Memory B cell (primary cell): ENCODE measurements around the gene MAST3.

Source experiments
- ATAC-seq: fragments of 150-1000 bp; cut with Tn5 transposase; 2 replicates; pipeline ENCODE4 v1.10.0; 2021; ENCODE audit warnings: low read depth, mild to moderate bottlenecking, moderate library complexity
- DNase-seq, 2 donors: peaks; one replicate each; pipeline ENCODE4 v3.0.0; 2022; ENCODE audit warnings: low spot score in 2 of 2
- H3K27ac Mint-ChIP-seq: one replicate; pipeline ENCODE4 v1.8.0; 2022; ENCODE audit warnings: mild to moderate bottlenecking, moderate library complexity, mixed read lengths
- H3K27me3 Mint-ChIP-seq: one replicate; pipeline ENCODE4 v1.8.0; 2022; ENCODE audit warnings: mixed read lengths
- H3K36me3 Mint-ChIP-seq: one replicate; pipeline ENCODE4 v1.8.0; 2022; ENCODE audit warnings: mild to moderate bottlenecking, mixed read lengths
- H3K4me1 Mint-ChIP-seq: one replicate; pipeline ENCODE4 v1.8.0; 2022; ENCODE audit warnings: mixed read lengths
- H3K4me3 Mint-ChIP-seq: one replicate; pipeline ENCODE4 v1.8.0; 2022; ENCODE audit warnings: mild to moderate bottlenecking, moderate library complexity, mixed read lengths
- H3K9me3 Mint-ChIP-seq: one replicate; pipeline ENCODE4 v1.8.0; 2022; ENCODE audit warnings: mixed read lengths

MAST3 gene

DNA sequence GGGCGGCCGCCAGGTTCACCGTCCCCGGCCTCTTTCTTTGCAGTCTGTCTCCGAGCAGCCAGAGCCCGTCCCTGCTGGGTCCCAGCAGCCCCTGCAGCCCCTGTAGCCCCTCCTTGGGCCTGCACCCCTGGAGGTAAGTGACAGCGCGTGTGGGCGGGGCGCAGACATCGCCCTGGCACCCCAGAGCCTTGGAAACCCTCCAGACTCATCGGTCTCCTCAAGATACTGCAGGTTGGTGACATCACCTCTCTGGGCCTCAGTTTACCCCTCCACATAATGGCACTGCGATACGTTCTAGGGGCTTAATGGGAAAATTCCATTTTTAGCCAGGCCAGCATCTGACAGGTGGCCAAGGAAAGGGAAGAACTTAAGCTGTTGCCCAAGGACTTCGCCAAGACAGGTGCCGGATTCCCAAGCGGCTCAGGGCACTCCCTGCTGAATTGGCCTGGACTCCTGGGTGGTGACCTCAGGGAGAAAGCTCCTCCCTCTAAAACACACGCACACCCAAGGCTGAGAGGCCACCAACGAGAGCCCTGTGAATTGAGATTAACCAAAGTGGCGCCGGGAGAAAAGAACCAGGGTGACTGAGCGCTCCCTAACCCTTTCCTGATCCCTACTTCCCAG is 13.1 kb downstream of the MAST3 start:
- Mint-ChIP-seq H3K27ac (no peak overlapping the region), H3K27me3 (no peaks in the 10 kb centered on the region), H3K36me3 (peaks cover 18% of the 10 kb centered on the region), H3K4me1 (peaks cover 40% of the 10 kb centered on the region), H3K4me3 (peak overlapping the region; percentile 61), H3K9me3 (no peaks in the 10 kb centered on the region)
- no peak for DNase-seq
- ATAC-seq: no peak

DNA sequence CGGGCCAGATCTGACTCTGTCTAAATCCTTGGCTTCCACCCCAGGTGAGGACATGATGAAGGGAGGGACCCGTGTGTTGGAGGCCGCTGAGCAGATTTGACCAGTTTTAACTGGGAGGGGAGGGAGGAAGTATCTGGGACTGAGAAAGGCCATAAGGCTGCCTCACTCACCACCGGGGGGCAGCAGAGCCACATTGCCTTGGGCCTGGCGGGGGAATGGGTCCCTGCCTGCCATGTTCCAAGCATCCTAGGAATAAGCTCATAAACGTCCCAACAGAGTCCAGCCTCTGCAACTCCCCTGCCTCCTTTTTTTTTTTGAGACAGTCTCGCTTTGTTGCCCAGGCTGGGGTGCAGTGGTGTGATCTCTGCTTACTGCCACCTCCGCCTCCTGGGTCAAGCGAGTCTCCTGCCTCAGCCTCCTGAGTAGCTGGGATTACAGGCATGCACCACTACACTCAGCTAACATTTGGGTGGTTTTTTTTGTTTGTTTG is 15.5 kb downstream of the MAST3 start:
- Mint-ChIP-seq H3K27me3 (no peaks in the 10 kb centered on the region), H3K4me1 (peaks cover 38% of the 10 kb centered on the region), H3K4me3 (no peak overlapping the region), H3K27ac (no peak overlapping the region), H3K36me3 (peaks cover 18% of the 10 kb centered on the region), H3K9me3 (no peaks in the 10 kb centered on the region)
- DNase-seq: peak; percentile 67 to 74
- ATAC-seq: peak; percentile 31

DNA sequence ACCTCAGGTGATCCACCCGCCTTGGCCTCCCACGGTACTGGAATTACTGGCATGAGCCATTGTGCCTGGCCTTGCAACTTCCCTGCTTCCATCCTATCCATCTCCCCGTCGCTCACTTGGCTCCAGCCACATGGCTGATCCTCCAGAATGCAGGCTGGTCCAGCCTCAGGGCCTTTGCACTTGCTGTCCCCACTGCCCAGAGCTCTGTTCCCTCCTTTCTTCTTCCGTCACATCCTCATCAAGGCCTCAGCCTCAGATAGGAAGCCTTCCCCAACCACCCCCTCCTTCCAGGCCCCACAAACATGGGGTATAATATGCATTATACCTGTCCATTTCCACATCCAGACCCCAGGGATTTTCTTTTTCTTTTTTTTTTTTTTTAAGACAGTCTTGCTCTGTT is 16.2 kb downstream of the MAST3 start:
- ATAC-seq (no peak), DNase-seq (no peak)
- peaks cover 35% of the 10 kb centered on the region for H3K4me1 Mint-ChIP-seq
- peaks cover 18% of the 10 kb centered on the region for H3K36me3 Mint-ChIP-seq
- H3K27me3 Mint-ChIP-seq: no peaks in the 10 kb centered on the region
- H3K9me3 Mint-ChIP-seq: no peaks in the 10 kb centered on the region
- H3K4me3 Mint-ChIP-seq: no peak overlapping the region
- H3K27ac Mint-ChIP-seq: no peak overlapping the region

DNA sequence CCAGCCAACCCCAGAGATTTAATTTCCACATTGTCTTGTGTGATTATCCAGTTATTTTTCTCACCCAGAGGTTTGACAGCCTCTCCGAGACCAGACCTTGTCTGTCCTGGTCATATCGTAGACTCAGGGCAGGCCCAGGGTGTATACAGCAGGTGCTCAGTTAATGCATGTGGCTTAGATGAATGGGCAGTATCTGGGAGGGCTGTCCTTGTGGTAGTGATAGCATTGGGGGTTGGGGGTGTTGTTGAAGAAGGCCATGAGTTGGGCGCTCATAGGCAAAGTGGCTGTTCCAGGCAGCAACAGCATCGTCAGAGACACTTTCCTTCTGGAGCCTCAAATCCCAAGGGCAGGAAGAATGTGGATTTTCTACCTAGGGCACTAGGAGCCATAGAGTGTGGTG is 16.9 kb downstream of the MAST3 start:
- no peaks in the 10 kb centered on the region for H3K9me3 Mint-ChIP-seq
- no peak overlapping the region for H3K4me3 Mint-ChIP-seq
- H3K27ac Mint-ChIP-seq: no peak overlapping the region
- peaks cover 17% of the 10 kb centered on the region for H3K36me3 Mint-ChIP-seq
- no peak for ATAC-seq
- no peaks in the 10 kb centered on the region for H3K27me3 Mint-ChIP-seq
- DNase-seq: no peak
- H3K4me1 Mint-ChIP-seq: peaks cover 36% of the 10 kb centered on the region

DNA sequence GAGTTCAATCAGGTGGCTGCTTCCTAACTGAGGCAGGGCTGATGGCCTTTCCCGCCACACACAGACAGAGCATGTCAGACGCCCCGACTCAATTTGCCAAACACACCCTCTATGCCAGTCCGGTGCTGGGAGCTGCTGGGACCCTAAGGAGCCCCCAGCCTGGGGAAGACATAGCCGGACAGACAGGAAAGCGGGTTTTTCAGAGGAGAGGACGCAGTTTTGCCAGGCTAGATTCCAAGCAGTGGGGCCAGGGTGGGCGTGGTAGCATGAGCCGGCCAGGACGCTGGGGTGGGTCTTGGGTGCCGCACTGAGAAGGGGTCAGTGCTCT is 19.8 kb downstream of the MAST3 start:
- Mint-ChIP-seq H3K36me3 (peaks cover 18% of the 10 kb centered on the region), H3K4me1 (peaks cover 41% of the 10 kb centered on the region), H3K27me3 (no peaks in the 10 kb centered on the region), H3K4me3 (peak overlapping the region; percentile 59), H3K9me3 (no peaks in the 10 kb centered on the region), H3K27ac (peak overlapping the region; percentile 80)
- no peak for DNase-seq
- no peak for ATAC-seq

DNA sequence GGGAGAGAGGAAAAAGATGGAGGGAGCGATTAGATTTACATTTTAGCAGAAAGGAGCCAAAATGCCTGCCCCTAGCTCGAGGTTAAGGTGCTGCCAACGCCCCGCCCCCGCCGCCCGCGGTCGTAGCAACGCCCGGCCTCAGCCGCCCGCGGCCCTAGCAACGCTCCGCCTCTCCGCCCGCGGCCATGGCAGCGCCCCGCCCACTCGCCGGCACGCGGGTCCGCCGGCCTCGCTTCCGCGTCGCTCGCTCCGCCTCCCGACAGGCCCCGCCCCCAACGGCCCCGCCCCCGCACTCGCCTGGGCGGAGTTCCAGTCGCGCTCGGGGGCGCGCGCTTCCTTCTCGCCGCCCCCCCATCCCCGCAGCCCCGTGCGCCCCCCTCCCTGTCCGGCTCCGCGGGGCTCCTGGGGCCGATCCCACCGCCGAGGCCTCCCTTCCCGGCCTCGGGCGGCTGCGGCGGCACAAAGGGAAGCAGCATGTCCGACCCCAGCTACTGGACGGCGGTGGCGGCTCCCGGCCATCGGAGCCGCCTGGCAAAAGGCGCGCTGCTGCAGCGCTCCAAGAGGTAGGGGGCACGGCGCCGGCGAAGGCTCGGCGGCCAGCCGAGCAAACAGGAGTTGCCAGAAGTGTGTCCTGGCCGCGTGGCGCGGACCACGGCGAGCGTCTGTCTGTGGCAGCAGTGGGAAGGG is 20.3 kb downstream of the MAST3 start:
- Mint-ChIP-seq H3K4me1 (peaks cover 37% of the 10 kb centered on the region), H3K27ac (peak overlapping the region; percentile 80), H3K9me3 (no peaks in the 10 kb centered on the region), H3K27me3 (no peaks in the 10 kb centered on the region), H3K4me3 (peak overlapping the region; percentile 88), H3K36me3 (peaks cover 20% of the 10 kb centered on the region)
- peak; percentile 90 for ATAC-seq
- DNase-seq: peak; percentile 96 to 97

DNA sequence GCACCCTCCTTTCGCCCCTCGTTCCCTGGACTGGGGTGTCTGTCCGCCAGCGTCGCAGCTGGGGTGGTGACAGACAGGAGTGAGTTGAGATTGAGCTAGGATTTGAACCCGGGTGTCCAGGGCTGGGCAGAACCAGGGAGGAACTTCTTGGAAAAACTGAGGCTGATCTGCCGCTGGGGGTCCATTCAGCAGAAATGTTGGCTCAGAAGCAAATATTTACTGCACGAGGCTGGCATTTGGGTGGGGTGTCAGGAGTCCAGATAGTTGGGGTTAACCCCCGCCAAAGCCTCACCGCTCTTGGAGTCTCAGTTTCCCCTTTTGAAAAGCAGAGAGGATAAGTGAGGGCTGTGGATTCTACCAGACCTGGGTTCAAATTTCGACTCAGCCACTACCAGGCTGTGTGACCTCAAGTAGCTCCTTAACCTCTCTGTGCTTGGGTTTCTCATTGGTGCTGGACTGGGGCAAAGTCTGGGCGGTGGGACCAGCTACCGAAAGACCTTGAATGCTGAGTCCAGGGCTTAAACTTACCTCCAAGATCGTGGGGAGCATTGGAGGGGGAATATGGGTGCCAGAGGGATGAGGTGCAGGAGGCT is 20.9 kb downstream of the MAST3 start:
- peaks cover 36% of the 10 kb centered on the region for H3K4me1 Mint-ChIP-seq
- peak overlapping the region; percentile 71 for H3K27ac Mint-ChIP-seq
- no peak for ATAC-seq
- H3K9me3 Mint-ChIP-seq: no peaks in the 10 kb centered on the region
- DNase-seq: no peak
- H3K4me3 Mint-ChIP-seq: peak overlapping the region; percentile 88
- no peaks in the 10 kb centered on the region for H3K27me3 Mint-ChIP-seq
- peaks cover 19% of the 10 kb centered on the region for H3K36me3 Mint-ChIP-seq

DNA sequence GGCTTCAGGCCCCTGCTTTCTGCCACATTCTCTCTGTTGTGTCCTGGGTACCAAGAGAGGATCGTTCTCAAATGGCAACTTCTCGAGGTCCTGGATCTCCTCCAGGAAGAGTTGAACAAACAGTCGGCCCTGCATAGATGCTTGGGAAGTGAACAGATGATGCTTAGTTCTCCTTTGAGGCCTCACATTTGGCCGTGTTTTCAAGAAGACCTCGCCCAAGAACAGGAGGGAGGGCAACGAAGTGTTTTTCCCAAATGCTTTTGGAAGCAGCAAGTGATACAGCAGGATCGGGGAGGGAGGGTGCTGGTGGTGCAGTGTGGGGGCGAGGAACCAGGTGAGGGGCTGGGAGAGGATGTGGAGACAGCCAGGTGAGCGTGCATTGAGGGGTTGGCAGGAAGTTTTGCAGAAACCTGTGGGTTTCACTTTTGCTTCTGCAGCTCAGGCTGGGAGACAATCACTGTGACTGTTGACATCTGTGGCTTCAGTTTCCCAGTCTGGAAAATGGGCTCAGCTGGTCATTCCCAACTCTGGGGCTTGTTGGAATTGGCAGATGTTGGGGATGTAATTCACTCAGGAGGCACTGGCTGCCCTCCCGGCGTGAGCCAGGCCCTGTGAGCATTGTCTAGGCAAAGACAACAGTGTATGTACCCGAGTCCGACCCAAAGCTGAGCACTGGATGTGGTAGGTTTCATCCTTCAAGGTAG is 21.6 kb downstream of the MAST3 start:
- Mint-ChIP-seq H3K27me3 (no peaks in the 10 kb centered on the region), H3K4me1 (peaks cover 33% of the 10 kb centered on the region), H3K27ac (peak overlapping the region; percentile 71), H3K36me3 (peaks cover 16% of the 10 kb centered on the region), H3K9me3 (no peaks in the 10 kb centered on the region), H3K4me3 (peak overlapping the region; percentile 88)
- peak in 1 of 2 donors; percentile 32 for DNase-seq
- ATAC-seq: peak; percentile 40

DNA sequence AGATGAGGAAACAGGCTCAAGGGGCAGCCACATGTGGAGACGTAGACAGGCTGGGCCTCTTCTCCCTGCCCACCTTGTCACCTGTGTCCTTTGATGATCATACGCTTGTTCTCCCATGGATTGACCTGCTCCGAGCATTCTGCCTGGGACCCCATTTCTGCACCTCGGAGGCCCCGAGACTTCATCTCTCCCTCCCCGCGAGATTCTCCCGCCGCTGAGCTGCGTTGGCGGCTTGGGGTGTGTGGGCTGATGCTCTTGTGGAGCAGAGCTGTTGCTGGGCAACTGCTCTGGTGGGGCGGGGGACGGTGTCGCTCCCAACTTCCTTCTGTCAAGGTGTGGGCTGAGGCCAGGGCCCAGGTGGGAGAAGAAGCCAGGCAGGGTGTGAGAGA is 22.1 kb downstream of the MAST3 start:
- peak overlapping the region; percentile 88 for H3K4me3 Mint-ChIP-seq
- peaks cover 14% of the 10 kb centered on the region for H3K36me3 Mint-ChIP-seq
- no peaks in the 10 kb centered on the region for H3K9me3 Mint-ChIP-seq
- peak overlapping the region; percentile 71 for H3K27ac Mint-ChIP-seq
- DNase-seq: no peak
- ATAC-seq: no peak
- H3K4me1 Mint-ChIP-seq: peaks cover 30% of the 10 kb centered on the region
- H3K27me3 Mint-ChIP-seq: no peaks in the 10 kb centered on the region

DNA sequence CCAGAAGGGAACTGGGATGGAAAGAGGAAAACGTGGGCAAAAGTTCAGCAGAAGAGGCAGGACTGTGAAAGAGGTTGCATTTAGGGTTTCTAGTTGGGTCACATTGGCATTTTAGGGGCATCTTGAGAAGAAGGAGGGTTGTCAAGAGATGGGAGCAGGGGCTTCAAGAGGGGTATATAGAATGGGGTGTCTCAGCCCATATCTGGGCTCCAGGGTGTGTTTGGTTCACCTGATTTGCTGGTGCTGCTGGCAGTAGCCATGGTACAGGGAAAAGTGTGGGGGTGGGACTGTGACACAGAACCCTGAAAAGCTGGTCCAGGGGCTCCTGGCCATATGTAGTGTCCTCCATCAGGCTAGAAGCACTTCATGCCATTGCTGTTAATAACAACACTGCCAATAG is 22.5 kb downstream of the MAST3 start:
- ATAC-seq (no peak), DNase-seq (no peak)
- peaks cover 26% of the 10 kb centered on the region for H3K4me1 Mint-ChIP-seq
- peaks cover 12% of the 10 kb centered on the region for H3K36me3 Mint-ChIP-seq
- peak overlapping the region; percentile 71 for H3K27ac Mint-ChIP-seq
- peak overlapping the region; percentile 88 for H3K4me3 Mint-ChIP-seq
- no peaks in the 10 kb centered on the region for H3K9me3 Mint-ChIP-seq
- H3K27me3 Mint-ChIP-seq: no peaks in the 10 kb centered on the region

DNA sequence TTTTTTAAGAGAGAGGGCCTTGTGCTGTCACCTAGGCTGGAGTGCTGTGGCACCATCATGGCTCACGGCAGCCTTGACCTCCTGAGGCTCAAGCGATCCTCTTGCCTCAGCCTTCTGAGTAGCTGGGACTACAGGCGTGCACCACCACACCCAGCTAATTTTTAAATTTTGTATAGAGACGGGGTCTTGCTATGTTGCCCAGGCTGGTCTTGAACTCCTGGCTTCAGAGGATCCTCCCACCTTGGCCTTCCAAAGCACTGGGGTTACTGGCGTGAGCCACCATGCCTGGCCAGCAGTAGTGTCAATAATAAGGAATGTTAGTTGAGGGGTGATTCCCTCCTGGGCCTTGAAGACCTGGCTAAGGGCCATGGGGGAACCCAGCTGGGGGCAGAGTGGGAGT is 23.6 kb downstream of the MAST3 start:
- ATAC-seq (no peak), DNase-seq (no peak)
- Mint-ChIP-seq H3K4me3 (no peak overlapping the region), H3K4me1 (peaks cover 22% of the 10 kb centered on the region), H3K36me3 (peaks cover 10% of the 10 kb centered on the region), H3K9me3 (no peaks in the 10 kb centered on the region), H3K27me3 (no peaks in the 10 kb centered on the region), H3K27ac (no peak overlapping the region)

DNA sequence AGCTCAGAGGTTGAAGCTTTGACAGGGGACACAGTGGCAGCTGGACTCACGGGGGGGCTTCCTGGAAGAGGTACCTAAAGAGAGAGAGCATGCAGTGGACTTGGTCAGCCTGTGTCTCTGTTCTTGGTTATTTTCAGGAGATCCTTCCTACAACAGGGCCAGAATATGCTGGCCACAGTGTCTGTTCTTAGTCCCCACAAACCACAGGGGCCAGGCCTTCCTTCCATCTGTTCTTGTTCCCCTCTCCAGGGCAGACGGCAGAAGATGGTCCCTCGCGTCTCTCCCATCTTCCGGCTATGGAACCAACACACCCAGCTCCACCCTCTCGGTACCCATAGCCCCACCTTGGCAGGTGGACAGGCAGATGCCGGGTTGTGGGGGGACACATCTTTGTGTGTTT is 24.8 kb downstream of the MAST3 start:
- Mint-ChIP-seq H3K27me3 (no peaks in the 10 kb centered on the region), H3K27ac (no peak overlapping the region), H3K9me3 (no peaks in the 10 kb centered on the region), H3K36me3 (peaks cover 10% of the 10 kb centered on the region), H3K4me3 (no peak overlapping the region), H3K4me1 (peaks cover 18% of the 10 kb centered on the region)
- DNase-seq: no peak
- ATAC-seq: no peak

DNA sequence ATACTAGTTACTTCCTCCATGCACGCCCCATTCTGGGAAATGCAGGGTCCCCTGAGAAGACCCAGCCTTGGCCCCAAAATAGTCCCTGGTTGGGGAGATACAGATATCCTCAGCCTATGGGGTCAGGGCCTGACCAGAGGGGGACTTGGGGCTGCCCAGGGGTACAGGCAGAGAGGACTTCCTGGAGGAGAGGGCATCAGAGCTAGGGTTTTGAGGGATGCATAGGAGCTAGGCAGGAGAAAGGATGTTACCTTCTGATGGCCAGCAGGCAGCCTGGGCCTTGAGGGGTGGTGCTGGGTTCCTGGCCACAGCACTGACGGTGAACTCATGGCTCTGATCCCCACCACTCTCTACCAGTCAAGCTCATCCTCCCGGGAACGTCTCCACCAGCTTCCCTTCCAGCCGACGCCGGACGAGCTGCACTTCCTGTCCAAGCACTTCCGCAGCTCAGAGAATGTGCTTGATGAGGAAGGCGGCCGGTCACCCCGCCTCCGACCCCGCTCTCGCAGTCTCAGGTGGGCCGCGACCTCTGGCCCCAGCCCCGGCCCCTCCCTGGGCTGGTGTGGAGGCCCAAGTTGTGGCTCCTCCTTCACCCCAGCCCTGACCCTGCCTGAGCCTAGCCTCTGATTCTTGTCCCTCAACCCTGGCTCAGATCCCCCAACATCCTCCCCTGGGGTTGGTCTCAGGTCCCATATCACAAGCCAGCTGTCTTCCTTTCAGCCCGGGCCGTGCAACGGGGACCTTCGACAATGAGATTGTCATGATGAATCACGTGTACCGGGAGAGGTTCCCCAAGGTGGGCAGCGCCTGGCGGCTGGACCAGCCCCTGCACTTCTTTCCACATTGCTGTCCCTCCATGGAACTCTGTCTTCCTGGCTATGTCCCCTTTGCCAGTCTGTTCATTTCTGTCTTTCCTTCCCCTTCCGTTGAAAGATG is 25.6 kb downstream of the MAST3 start:
- no peak for ATAC-seq
- H3K27me3 Mint-ChIP-seq: no peaks in the 10 kb centered on the region

More for the DNA sequence above, 25.6 kb downstream of the MAST3 start:
- Mint-ChIP-seq H3K36me3 (peaks cover 12% of the 10 kb centered on the region), H3K27ac (no peak overlapping the region), H3K4me1 (peaks cover 17% of the 10 kb centered on the region), H3K9me3 (no peaks in the 10 kb centered on the region), H3K4me3 (no peak overlapping the region)
- no peak for DNase-seq
